Adipose tissue (tissue), 3 donors: ENCODE measurements around the gene GJB3. TPM values are rescaled to one million over a fixed set of nuclear protein-coding genes. Genes with fewer than 3 reads are reported as not detected.
"Not testable (repeated sequence)": the region's sequence is repeated elsewhere in the genome, so short reads cannot be mapped to it uniquely, and the experiment has no call there.

ENCODE experiments used
- H3K27ac ChIP-seq: one replicate; pipeline ENCODE4 v1.5.1; 2013; ENCODE audit warnings: low read depth, low read length
- whole genome bisulfite sequencing, 3 donors: extraction: QIAGEN DNeasy Blood & Tissue Kit; methylation state at CpG; one replicate each; pipeline ENCODE4 v1.1.7; 2013; 5-methylcytosine and 5-hydroxymethylcytosine counted together
- polyA plus RNA-seq, 3 donors: library from polyadenylated mRNA; stranded (reverse); fragments of 200-250 nt; gene quantifications; one replicate each; pipeline ENCODE4 v1.2.3, GENCODE V29; 2013
- donor health status: healthy with polysubstance abuse.
- donor health status: Bipolar disorder and iron deficiency.
- donor health status: healthy.

GJB3 gene
- polyA plus RNA-seq, result under 1 TPM in 2 of 3 donors, not detected in 1; 0.02 to 0.39 TPM

GRCh38 chr1:34781071-34781843 lies at the start of gene GJB3:
GJB3 (plus strand) TSS chr1:34781214; CDS start chr1:34784763, 3,549 bp downstream.
- no peak within 1 kb of the TSS for H3K27ac ChIP-seq
- WGBS, 3 donors, result 1 to 4% (median 2%) methylated on average over 36 to 62 of the region's 62 CpGs

GRCh38 chr1:34732831-34733230 lies 48.2 kb upstream of the GJB3 start:
- not testable (repeated sequence) for H3K27ac ChIP-seq
- 62 to 69% (median 64%) methylated on average over 7 of the region's 7 CpGs for WGBS, 3 donors

- 77 to 79% (median 77%) methylated on average over 10 of the region's 10 CpGs for WGBS, 3 donors
- H3K27ac ChIP-seq, result no peak overlapping the region
Observed at GRCh38 chr1:34736692-34737091, 44.3 kb upstream of the GJB3 start.

GRCh38 chr1:34737236-34737635 lies 43.8 kb upstream of the GJB3 start:
- WGBS, 3 donors, result 85 to 90% (median 86%) methylated on average over 12 of the region's 12 CpGs
- not testable (repeated sequence) for H3K27ac ChIP-seq

- 47 to 84% (median 52%) methylated on average over 3 of the region's 3 CpGs for WGBS, 3 donors
- H3K27ac ChIP-seq, result no peak overlapping the region
Observed at GRCh38 chr1:34739613-34740012, 41.4 kb upstream of the GJB3 start.

GRCh38 chr1:34740161-34740868 lies 40.7 kb upstream of the GJB3 start:
- no peak overlapping the region for H3K27ac ChIP-seq
- WGBS, 3 donors, result 43 to 56% (median 44%) methylated on average over 18 of the region's 18 CpGs

GRCh38 chr1:34742667-34743270 lies 38.2 kb upstream of the GJB3 start:
- no peak overlapping the region for H3K27ac ChIP-seq

GRCh38 chr1:34743775-34744174 lies 37.2 kb upstream of the GJB3 start:
- WGBS, 3 donors, result 83 to 84% (median 83%) methylated on average over 6 of the region's 6 CpGs
- no peak overlapping the region for H3K27ac ChIP-seq

More at GRCh38 chr1:34742667-34743270, 38.2 kb upstream of the GJB3 start:
- WGBS, 3 donors, result 12 to 19% (median 12%) methylated on average over 9 to 16 of the region's 16 CpGs

GRCh38 chr1:34744851-34745250 lies 36.2 kb upstream of the GJB3 start:
- no peak overlapping the region for H3K27ac ChIP-seq
- WGBS, 3 donors, result 64 to 84% (median 82%) methylated on average over 3 of the region's 3 CpGs

- 79 to 91% (median 88%) methylated on average over 5 of the region's 5 CpGs for WGBS, 3 donors
Observed at GRCh38 chr1:34745666-34746065, 35.3 kb upstream of the GJB3 start.

GRCh38 chr1:34746101-34746500 lies 34.9 kb upstream of the GJB3 start:
- 84 to 89% (median 86%) methylated on average over 4 of the region's 4 CpGs for WGBS, 3 donors
- H3K27ac ChIP-seq, result no peak overlapping the region

More at GRCh38 chr1:34745666-34746065, 35.3 kb upstream of the GJB3 start:
- H3K27ac ChIP-seq, result no peak overlapping the region

- no peak overlapping the region for H3K27ac ChIP-seq
- 57 to 69% (median 62%) methylated on average over 18 of the region's 18 CpGs for WGBS, 3 donors
Observed at GRCh38 chr1:34746785-34747637, 34.0 kb upstream of the GJB3 start.

GRCh38 chr1:34747638-34747941 lies 33.4 kb upstream of the GJB3 start:
- no peak overlapping the region for H3K27ac ChIP-seq
- 57 to 74% (median 66%) methylated on average over 6 of the region's 6 CpGs for WGBS, 3 donors

GRCh38 chr1:34749992-34750391 lies 31.0 kb upstream of the GJB3 start:
- no peak overlapping the region for H3K27ac ChIP-seq
- WGBS, 3 donors, result 43 to 67% (median 53%) methylated on average over 8 of the region's 8 CpGs

GRCh38 chr1:34750610-34751009 lies 30.4 kb upstream of the GJB3 start:
- 76 to 94% (median 85%) methylated on average over 5 of the region's 5 CpGs for WGBS, 3 donors
- no peak overlapping the region for H3K27ac ChIP-seq

GRCh38 chr1:34753163-34753562 lies 27.9 kb upstream of the GJB3 start:
- no peak overlapping the region for H3K27ac ChIP-seq
- WGBS, 3 donors, result 85 to 88% (median 87%) methylated on average over 3 of the region's 3 CpGs

- 59 to 73% (median 72%) methylated on average over 12 to 13 of the region's 13 CpGs for WGBS, 3 donors
- no peak within 1 kb of the TSS for H3K27ac ChIP-seq
Observed at GRCh38 chr1:34754964-34755637, 25.9 kb upstream of the GJB3 start, which contains the start of gene GJB5. GJB5 (plus strand) TSS chr1:34755047; CDS start chr1:34757331, 2,284 bp downstream.

GRCh38 chr1:34755961-34756360 lies 25.1 kb upstream of the GJB3 start:
- no peak overlapping the region for H3K27ac ChIP-seq
- 93 to 96% (median 94%) methylated on average over 6 of the region's 6 CpGs for WGBS, 3 donors
